K562 (cell line): Measurements from ENCODE around the gene AP3B1. TPM values are rescaled to one million over a fixed set of nuclear protein-coding genes. Genes with fewer than 3 reads are reported as not detected.

Experiments used
- CHCHD3 ChIP-seq: fragments of 250-450 bp; sonication (Bioruptor Pico); IDR thresholded peaks from 2 replicates; pipeline ENCODE4 v2.1.2; 2022; ENCODE audit warnings: mild to moderate bottlenecking
- DNMT1 ChIP-seq: fragments of 450-650 bp; IDR thresholded peaks from 2 replicates; pipeline ENCODE4 v1.6.1; 2016; ENCODE audit warnings: antibody characterized with exemption, mild to moderate bottlenecking
- HIVEP1 ChIP-seq: fragments of 250-450 bp; sonication (Bioruptor Pico); IDR thresholded peaks from 2 replicates; pipeline ENCODE4 v1.4.0; 2020; ENCODE audit warnings: mild to moderate bottlenecking
- ZC3H11A ChIP-seq: IDR thresholded peaks from 2 replicates; pipeline ENCODE4 v1.6.1; 2012; ENCODE audit warnings: low read depth, low read length, improper control_type of control experiment
- polyA plus RNA-seq, 8 experiments: library from polyadenylated mRNA; depleted of rRNA in 4 of 8; stranded (reverse) in 5 of 8; unstranded in 3 of 8; fragments of >200 nt; fragmentation: Nextera tagmentation in 2 of 8; fragmentation: Illumina TruSeq in 1 of 8; extraction: Ambion mirVana in 2 of 8; extraction: Trizol in 1 of 8; gene quantifications; 2 replicates each; pipeline versions ENCODE4 v1.2.1 to v1.2.3, GENCODE V29; 2011 to 2014; ENCODE audit warnings: inconsistent platforms in 1 of 8, missing spikeins in 1 of 8
- total RNA-seq, 7 experiments: library from RNA; depleted of rRNA in 6 of 7; stranded (reverse); fragments of >200 nt in 6 of 7; fragmentation: Illumina TruSeq in 2 of 7; extraction: Trizol in 2 of 7; gene quantifications; 2 replicates each; pipeline versions ENCODE4 v1.2.1 to v1.2.3, GENCODE V29; 2011 to 2021; ENCODE audit warnings: low replicate concordance in 1 of 7
- TF ChIP-seq, protein P1 (sequence below): fragments of 250-450 bp; sonication (Bioruptor Pico); IDR thresholded peaks from 2 replicates; pipeline ENCODE4 v1.5.0; 2021; ENCODE audit warnings: mild to moderate bottlenecking, borderline replicate concordance
- TF ChIP-seq, protein P2 (sequence below): fragments of 250-450 bp; sonication (Bioruptor Pico); IDR thresholded peaks from 2 replicates; pipeline ENCODE4 v1.8.0; 2022; ENCODE audit warnings: moderate library complexity, mild to moderate bottlenecking, inconsistent platforms
- TF ChIP-seq, protein P3 (sequence below): fragments of 200-600 bp; sonication (generic); IDR thresholded peaks from one replicate; pipeline ENCODE4 v1.6.1; 2012; ENCODE audit warnings: mild to moderate bottlenecking, low read depth, low read length, inconsistent platforms

AP3B1 gene
- total and polyA plus RNA-seq, 9 of the 15 experiments (the other 6 are each of a cell fraction or from before 2014, with no cell fraction given): 21.1 to 61.8 (median 42.2) TPM

DNA sequence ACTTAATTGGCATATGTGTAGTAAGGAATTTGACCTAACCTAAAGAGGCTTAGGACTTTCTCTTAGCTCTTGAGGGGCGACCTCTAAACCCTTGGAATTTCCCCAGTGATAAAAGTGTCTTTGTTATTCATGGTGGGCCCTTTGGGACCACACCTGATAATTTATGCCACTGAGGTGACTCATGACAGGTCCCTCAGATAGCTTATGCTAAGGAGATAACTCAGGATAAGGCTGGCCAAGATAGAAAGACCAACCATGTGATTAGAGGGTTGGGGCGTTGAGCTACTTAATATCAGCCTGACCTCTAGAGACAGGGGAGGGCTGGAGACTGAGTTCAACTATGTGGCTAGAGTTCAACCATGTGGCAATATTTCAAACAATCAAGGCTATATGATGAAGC lies 218.1 kb downstream of the AP3B1 start (continued):
- TF ChIP-seq, protein P1, sequence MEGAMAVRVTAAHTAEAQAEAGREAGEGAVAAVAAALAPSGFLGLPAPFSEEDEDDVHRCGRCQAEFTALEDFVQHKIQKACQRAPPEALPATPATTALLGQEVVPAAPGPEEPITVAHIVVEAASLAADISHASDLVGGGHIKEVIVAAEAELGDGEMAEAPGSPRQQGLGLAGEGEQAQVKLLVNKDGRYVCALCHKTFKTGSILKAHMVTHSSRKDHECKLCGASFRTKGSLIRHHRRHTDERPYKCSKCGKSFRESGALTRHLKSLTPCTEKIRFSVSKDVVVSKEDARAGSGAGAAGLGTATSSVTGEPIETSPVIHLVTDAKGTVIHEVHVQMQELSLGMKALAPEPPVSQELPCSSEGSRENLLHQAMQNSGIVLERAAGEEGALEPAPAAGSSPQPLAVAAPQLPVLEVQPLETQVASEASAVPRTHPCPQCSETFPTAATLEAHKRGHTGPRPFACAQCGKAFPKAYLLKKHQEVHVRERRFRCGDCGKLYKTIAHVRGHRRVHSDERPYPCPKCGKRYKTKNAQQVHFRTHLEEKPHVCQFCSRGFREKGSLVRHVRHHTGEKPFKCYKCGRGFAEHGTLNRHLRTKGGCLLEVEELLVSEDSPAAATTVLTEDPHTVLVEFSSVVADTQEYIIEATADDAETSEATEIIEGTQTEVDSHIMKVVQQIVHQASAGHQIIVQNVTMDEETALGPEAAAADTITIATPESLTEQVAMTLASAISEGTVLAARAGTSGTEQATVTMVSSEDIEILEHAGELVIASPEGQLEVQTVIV (CRISPR knock-in tag): no peak
- TF ChIP-seq DNMT1 (no peak), HIVEP1 (CRISPR knock-in tag) (no peak), ZC3H11A (no peak), CHCHD3 (CRISPR knock-in tag) (no peak)
- TF ChIP-seq, protein P2, sequence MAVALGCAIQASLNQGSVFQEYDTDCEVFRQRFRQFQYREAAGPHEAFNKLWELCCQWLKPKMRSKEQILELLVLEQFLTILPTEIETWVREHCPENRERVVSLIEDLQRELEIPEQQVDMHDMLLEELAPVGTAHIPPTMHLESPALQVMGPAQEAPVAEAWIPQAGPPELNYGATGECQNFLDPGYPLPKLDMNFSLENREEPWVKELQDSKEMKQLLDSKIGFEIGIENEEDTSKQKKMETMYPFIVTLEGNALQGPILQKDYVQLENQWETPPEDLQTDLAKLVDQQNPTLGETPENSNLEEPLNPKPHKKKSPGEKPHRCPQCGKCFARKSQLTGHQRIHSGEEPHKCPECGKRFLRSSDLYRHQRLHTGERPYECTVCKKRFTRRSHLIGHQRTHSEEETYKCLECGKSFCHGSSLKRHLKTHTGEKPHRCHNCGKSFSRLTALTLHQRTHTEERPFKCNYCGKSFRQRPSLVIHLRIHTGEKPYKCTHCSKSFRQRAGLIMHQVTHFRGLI (CRISPR knock-in tag): peak; percentile 49; the same call in 1 of the 2 replicates
- TF ChIP-seq, protein P3, sequence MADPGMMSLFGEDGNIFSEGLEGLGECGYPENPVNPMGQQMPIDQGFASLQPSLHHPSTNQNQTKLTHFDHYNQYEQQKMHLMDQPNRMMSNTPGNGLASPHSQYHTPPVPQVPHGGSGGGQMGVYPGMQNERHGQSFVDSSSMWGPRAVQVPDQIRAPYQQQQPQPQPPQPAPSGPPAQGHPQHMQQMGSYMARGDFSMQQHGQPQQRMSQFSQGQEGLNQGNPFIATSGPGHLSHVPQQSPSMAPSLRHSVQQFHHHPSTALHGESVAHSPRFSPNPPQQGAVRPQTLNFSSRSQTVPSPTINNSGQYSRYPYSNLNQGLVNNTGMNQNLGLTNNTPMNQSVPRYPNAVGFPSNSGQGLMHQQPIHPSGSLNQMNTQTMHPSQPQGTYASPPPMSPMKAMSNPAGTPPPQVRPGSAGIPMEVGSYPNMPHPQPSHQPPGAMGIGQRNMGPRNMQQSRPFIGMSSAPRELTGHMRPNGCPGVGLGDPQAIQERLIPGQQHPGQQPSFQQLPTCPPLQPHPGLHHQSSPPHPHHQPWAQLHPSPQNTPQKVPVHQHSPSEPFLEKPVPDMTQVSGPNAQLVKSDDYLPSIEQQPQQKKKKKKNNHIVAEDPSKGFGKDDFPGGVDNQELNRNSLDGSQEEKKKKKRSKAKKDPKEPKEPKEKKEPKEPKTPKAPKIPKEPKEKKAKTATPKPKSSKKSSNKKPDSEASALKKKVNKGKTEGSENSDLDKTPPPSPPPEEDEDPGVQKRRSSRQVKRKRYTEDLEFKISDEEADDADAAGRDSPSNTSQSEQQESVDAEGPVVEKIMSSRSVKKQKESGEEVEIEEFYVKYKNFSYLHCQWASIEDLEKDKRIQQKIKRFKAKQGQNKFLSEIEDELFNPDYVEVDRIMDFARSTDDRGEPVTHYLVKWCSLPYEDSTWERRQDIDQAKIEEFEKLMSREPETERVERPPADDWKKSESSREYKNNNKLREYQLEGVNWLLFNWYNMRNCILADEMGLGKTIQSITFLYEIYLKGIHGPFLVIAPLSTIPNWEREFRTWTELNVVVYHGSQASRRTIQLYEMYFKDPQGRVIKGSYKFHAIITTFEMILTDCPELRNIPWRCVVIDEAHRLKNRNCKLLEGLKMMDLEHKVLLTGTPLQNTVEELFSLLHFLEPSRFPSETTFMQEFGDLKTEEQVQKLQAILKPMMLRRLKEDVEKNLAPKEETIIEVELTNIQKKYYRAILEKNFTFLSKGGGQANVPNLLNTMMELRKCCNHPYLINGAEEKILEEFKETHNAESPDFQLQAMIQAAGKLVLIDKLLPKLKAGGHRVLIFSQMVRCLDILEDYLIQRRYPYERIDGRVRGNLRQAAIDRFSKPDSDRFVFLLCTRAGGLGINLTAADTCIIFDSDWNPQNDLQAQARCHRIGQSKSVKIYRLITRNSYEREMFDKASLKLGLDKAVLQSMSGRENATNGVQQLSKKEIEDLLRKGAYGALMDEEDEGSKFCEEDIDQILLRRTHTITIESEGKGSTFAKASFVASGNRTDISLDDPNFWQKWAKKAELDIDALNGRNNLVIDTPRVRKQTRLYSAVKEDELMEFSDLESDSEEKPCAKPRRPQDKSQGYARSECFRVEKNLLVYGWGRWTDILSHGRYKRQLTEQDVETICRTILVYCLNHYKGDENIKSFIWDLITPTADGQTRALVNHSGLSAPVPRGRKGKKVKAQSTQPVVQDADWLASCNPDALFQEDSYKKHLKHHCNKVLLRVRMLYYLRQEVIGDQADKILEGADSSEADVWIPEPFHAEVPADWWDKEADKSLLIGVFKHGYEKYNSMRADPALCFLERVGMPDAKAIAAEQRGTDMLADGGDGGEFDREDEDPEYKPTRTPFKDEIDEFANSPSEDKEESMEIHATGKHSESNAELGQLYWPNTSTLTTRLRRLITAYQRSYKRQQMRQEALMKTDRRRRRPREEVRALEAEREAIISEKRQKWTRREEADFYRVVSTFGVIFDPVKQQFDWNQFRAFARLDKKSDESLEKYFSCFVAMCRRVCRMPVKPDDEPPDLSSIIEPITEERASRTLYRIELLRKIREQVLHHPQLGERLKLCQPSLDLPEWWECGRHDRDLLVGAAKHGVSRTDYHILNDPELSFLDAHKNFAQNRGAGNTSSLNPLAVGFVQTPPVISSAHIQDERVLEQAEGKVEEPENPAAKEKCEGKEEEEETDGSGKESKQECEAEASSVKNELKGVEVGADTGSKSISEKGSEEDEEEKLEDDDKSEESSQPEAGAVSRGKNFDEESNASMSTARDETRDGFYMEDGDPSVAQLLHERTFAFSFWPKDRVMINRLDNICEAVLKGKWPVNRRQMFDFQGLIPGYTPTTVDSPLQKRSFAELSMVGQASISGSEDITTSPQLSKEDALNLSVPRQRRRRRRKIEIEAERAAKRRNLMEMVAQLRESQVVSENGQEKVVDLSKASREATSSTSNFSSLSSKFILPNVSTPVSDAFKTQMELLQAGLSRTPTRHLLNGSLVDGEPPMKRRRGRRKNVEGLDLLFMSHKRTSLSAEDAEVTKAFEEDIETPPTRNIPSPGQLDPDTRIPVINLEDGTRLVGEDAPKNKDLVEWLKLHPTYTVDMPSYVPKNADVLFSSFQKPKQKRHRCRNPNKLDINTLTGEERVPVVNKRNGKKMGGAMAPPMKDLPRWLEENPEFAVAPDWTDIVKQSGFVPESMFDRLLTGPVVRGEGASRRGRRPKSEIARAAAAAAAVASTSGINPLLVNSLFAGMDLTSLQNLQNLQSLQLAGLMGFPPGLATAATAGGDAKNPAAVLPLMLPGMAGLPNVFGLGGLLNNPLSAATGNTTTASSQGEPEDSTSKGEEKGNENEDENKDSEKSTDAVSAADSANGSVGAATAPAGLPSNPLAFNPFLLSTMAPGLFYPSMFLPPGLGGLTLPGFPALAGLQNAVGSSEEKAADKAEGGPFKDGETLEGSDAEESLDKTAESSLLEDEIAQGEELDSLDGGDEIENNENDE: no peak
